GM11168 (cell line): Measurements from ENCODE around the gene SLC39A11.
"Not testable (repeated sequence)": the region's sequence is repeated elsewhere in the genome, so short reads cannot be mapped to it uniquely, and the experiment has no call there.

Experiments
- in situ Hi-C: fragments of 300-500 bp; cut with MboI; formaldehyde crosslinking; loops from one replicate; pipeline ENCODE4 v1.12.0; 2022; ENCODE audit warnings: low sequenced_read_pairs; ENCODE audit not compliant: unreplicated experiment

SLC39A11 gene

GRCh38 chr17:72931163-72931562 lies 161.3 kb downstream of the SLC39A11 start:
- in situ Hi-C loops: no loop called here

GRCh38 chr17:72930031-72930430 lies 162.5 kb downstream of the SLC39A11 start:
- in situ Hi-C loops: no loop called here

GRCh38 chr17:72928454-72929136 lies 163.9 kb downstream of the SLC39A11 start:
- in situ Hi-C loops: no loop called here

- in situ Hi-C loops: no loop called here
These were observed 164.7 kb downstream of the SLC39A11 start for GRCh38 chr17:72927760-72928159.

- in situ Hi-C loops: no loop called here
These were observed 165.3 kb downstream of the SLC39A11 start for GRCh38 chr17:72927146-72927545.

- in situ Hi-C loops: no loop called here
These were observed 166.3 kb downstream of the SLC39A11 start for GRCh38 chr17:72926171-72926570.

GRCh38 chr17:72924196-72924595 lies 168.3 kb downstream of the SLC39A11 start:
- in situ Hi-C loops: no loop called here

- in situ Hi-C loops: no loop called here
These were observed 170.3 kb downstream of the SLC39A11 start for GRCh38 chr17:72922219-72922618.

- in situ Hi-C loops: no loop called here
These were observed 171.0 kb downstream of the SLC39A11 start for GRCh38 chr17:72921347-72922054.

GRCh38 chr17:72920513-72920912 lies 172.0 kb downstream of the SLC39A11 start:
- in situ Hi-C loops: no loop called here

- in situ Hi-C loops: no loop called here
These were observed 175.5 kb downstream of the SLC39A11 start for GRCh38 chr17:72916991-72917390.

- in situ Hi-C loops: no loop called here
These were observed 176.8 kb downstream of the SLC39A11 start for GRCh38 chr17:72915625-72916081.

GRCh38 chr17:72913142-72913682 lies 179.3 kb downstream of the SLC39A11 start:
- in situ Hi-C loops: no loop called here

- in situ Hi-C loops: no loop called here
These were observed 186.2 kb downstream of the SLC39A11 start for GRCh38 chr17:72906306-72906705.

- in situ Hi-C loops: no loop called here
These were observed 189.0 kb downstream of the SLC39A11 start for GRCh38 chr17:72903522-72903921.

- in situ Hi-C loops: no loop called here
These were observed 190.8 kb downstream of the SLC39A11 start for GRCh38 chr17:72901657-72902056.

GRCh38 chr17:72901083-72901482 lies 191.4 kb downstream of the SLC39A11 start:
- in situ Hi-C loops: no loop called here

GRCh38 chr17:72900654-72900971 lies 191.9 kb downstream of the SLC39A11 start:
- in situ Hi-C loops: no loop called here

- in situ Hi-C loops: no loop called here
These were observed 193.8 kb downstream of the SLC39A11 start for GRCh38 chr17:72898725-72899124.

- in situ Hi-C loops: not testable (repeated sequence)
These were observed 196.2 kb downstream of the SLC39A11 start for GRCh38 chr17:72896288-72896687.

- in situ Hi-C loops: no loop called here
These were observed 200.9 kb downstream of the SLC39A11 start for GRCh38 chr17:72891627-72892026.

- in situ Hi-C loops: no loop called here
These were observed 201.8 kb downstream of the SLC39A11 start for GRCh38 chr17:72890711-72891110.
